ENCODE results near the gene DISP2. TPM values are rescaled to one million over a fixed set of nuclear protein-coding genes. Genes with fewer than 3 reads are reported as not detected.

DISP2 gene
- total and polyA plus RNA-seq, 2 experiments from 2014 or later, result 1.3 to 2.2 TPM

GRCh38 chr15:40331026-40331425 is 27.0 kb upstream of the DISP2 start:
- Histone ChIP-seq H3K27ac (ENCODE audit: low read depth) (no peak overlapping the region), H3F3A (replicated peaks; ENCODE audit: low read depth) (peaks cover 6% of the 10 kb centered on the region; the same call in 1 of the 2 replicates), H3K36me3 (ENCODE audit: insufficient read depth) (no peaks in the 10 kb centered on the region), H2AFZ (no peak overlapping the region), H3K27me3 (ENCODE audit: insufficient read depth) (no peaks in the 10 kb centered on the region), H4K20me1 (replicated peaks; ENCODE audit: insufficient read depth) (0 out of 2 replicates have a peak, but pooled peaks cover under 1% of the 10 kb centered on the region), H3K79me2 (replicated peaks; ENCODE audit: insufficient read depth) (peaks cover 5% of the 10 kb centered on the region), H3K4me2 (no peak overlapping the region), H3K4me1 (ENCODE audit: insufficient read depth) (peaks cover 36% of the 10 kb centered on the region), H3K9me2 (ENCODE audit: insufficient read depth) (0 out of 2 replicates have a peak, but pooled peaks cover 2% of the 10 kb centered on the region), H3K4me3 (no peak overlapping the region)
- no peak overlapping the region for H3K4me3 Mint-ChIP-seq
- H3K9me3 Mint-ChIP-seq, result no peaks in the 10 kb centered on the region
- H3K27ac Mint-ChIP-seq, result no peak overlapping the region
- peaks cover 57% of the 10 kb centered on the region for H3K4me1 Mint-ChIP-seq
- ATAC-seq (no peak), DNase-seq (ENCODE audit: low spot score) (no peak)
- TF ChIP-seq, protein P1, sequence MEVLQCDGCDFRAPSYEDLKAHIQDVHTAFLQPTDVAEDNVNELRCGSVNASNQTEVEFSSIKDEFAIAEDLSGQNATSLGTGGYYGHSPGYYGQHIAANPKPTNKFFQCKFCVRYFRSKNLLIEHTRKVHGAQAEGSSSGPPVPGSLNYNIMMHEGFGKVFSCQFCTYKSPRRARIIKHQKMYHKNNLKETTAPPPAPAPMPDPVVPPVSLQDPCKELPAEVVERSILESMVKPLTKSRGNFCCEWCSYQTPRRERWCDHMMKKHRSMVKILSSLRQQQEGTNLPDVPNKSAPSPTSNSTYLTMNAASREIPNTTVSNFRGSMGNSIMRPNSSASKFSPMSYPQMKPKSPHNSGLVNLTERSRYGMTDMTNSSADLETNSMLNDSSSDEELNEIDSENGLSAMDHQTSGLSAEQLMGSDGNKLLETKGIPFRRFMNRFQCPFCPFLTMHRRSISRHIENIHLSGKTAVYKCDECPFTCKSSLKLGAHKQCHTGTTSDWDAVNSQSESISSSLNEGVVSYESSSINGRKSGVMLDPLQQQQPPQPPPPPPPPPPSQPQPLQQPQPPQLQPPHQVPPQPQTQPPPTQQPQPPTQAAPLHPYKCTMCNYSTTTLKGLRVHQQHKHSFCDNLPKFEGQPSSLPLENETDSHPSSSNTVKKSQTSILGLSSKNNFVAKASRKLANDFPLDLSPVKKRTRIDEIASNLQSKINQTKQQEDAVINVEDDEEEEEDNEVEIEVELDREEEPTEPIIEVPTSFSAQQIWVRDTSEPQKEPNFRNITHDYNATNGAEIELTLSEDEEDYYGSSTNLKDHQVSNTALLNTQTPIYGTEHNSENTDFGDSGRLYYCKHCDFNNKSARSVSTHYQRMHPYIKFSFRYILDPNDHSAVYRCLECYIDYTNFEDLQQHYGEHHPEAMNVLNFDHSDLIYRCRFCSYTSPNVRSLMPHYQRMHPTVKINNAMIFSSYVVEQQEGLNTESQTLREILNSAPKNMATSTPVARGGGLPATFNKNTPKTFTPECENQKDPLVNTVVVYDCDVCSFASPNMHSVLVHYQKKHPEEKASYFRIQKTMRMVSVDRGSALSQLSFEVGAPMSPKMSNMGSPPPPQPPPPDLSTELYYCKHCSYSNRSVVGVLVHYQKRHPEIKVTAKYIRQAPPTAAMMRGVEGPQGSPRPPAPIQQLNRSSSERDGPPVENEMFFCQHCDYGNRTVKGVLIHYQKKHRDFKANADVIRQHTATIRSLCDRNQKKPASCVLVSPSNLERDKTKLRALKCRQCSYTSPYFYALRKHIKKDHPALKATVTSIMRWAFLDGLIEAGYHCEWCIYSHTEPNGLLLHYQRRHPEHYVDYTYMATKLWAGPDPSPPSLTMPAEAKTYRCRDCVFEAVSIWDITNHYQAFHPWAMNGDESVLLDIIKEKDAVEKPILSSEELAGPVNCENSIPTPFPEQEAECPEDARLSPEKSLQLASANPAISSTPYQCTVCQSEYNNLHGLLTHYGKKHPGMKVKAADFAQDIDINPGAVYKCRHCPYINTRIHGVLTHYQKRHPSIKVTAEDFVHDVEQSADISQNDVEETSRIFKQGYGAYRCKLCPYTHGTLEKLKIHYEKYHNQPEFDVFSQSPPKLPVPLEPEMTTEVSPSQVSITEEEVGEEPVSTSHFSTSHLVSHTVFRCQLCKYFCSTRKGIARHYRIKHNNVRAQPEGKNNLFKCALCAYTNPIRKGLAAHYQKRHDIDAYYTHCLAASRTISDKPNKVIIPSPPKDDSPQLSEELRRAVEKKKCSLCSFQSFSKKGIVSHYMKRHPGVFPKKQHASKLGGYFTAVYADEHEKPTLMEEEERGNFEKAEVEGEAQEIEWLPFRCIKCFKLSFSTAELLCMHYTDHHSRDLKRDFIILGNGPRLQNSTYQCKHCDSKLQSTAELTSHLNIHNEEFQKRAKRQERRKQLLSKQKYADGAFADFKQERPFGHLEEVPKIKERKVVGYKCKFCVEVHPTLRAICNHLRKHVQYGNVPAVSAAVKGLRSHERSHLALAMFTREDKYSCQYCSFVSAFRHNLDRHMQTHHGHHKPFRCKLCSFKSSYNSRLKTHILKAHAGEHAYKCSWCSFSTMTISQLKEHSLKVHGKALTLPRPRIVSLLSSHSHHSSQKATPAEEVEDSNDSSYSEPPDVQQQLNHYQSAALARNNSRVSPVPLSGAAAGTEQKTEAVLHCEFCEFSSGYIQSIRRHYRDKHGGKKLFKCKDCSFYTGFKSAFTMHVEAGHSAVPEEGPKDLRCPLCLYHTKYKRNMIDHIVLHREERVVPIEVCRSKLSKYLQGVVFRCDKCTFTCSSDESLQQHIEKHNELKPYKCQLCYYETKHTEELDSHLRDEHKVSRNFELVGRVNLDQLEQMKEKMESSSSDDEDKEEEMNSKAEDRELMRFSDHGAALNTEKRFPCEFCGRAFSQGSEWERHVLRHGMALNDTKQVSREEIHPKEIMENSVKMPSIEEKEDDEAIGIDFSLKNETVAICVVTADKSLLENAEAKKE (CRISPR knock-in tag; IDR thresholded peaks at IDR 0.05), result no peak
- TF ChIP-seq ZNF331 (CRISPR knock-in tag; IDR thresholded peaks at IDR 0.05; ENCODE audit: low read depth), result no peak
- no peak for TF ChIP-seq CTCF (conservative IDR thresholded peaks at IDR 0.05; ENCODE audit: low read depth in 2 of 2)
- TF ChIP-seq EZH2 (IDR thresholded peaks at IDR 0.05; ENCODE audit: low read depth, unreplicated experiment), result no peak
- no peak for TF ChIP-seq STAT1 (IDR thresholded peaks at IDR 0.05; ENCODE audit: unreplicated experiment)
- TF ChIP-seq, protein P2, sequence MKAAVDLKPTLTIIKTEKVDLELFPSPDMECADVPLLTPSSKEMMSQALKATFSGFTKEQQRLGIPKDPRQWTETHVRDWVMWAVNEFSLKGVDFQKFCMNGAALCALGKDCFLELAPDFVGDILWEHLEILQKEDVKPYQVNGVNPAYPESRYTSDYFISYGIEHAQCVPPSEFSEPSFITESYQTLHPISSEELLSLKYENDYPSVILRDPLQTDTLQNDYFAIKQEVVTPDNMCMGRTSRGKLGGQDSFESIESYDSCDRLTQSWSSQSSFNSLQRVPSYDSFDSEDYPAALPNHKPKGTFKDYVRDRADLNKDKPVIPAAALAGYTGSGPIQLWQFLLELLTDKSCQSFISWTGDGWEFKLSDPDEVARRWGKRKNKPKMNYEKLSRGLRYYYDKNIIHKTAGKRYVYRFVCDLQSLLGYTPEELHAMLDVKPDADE (IDR thresholded peaks at IDR 0.05), result no peak
- no peak for TF ChIP-seq ZNF114 (CRISPR knock-in tag; IDR thresholded peaks at IDR 0.05)
- TF ChIP-seq POLR2AphosphoS5 (IDR thresholded peaks at IDR 0.05; ENCODE audit: low read depth), result no peak
- TF ChIP-seq NANOG (IDR thresholded peaks at IDR 0.05; ENCODE audit: borderline replicate concordance), result no peak
- TF ChIP-seq JUNB (IDR thresholded peaks at IDR 0.05; ENCODE audit: unreplicated experiment), result no peak
- no peak for TF ChIP-seq CREB1 (CRISPR knock-in tag; IDR thresholded peaks at IDR 0.05; ENCODE audit: low read depth)
- peaks cover 15% of the 10 kb centered on the region for H3K27me3 Mint-ChIP-seq (ENCODE audit: insufficient read depth, low read depth, poor library complexity)
- H3K36me3 Mint-ChIP-seq (ENCODE audit: low read depth), result peaks cover 19% of the 10 kb centered on the region

Measured in GM23338 (cell line).